GM19240 (cell line): ENCODE data around the gene LYZL1.
"Not testable (repeated sequence)": the region's sequence is repeated elsewhere in the genome, so short reads cannot be mapped to it uniquely, and the experiment has no call there.

ENCODE experiments used
- DNase-seq: peaks from one replicate; pipeline ENCODE4 v3.0.0; 2011; ENCODE audit warnings: low spot score; ENCODE audit not compliant: insufficient read length

The LYZL1 gene

DNA sequence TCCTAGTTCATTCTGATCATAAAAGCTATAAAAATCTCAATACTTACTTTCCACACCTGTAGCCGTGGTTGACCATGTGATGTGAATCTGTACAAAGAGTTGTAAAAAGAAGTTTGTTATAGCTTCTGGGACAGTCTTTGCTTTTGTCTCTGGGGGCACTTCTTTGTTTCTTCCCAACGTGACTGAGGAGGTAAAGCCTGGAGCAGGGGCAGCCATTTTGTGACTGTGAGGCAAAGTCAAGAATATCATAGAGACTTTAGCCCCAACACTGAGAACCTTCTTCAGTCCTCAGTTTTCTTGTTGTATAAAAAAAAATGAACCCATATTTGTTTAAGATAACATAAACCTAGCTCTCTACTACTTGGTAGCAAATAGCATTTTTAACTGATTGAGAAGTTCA, 29.4 kb upstream of the LYZL1 start:
- no peak for DNase-seq

DNA sequence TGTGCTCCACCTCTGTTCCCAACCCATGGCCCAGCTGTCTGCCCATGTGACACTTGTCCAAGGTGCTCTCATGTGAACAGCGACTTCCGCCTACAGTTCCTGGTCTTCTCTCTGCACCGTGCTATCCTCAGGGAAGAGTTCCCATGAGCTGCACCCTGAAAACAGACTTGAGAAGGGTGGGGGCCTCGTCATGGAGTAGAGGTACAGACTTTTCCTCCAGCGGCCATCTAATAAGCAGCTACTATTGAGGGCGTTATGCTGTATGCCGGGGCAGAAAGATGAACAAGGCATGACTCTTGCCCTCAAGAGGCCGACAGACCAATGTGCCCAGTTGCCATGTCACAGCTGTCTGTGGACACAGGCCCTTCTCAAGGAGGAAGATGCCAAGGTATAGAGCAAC, 25.4 kb upstream of the LYZL1 start:
- no peak for DNase-seq

DNA sequence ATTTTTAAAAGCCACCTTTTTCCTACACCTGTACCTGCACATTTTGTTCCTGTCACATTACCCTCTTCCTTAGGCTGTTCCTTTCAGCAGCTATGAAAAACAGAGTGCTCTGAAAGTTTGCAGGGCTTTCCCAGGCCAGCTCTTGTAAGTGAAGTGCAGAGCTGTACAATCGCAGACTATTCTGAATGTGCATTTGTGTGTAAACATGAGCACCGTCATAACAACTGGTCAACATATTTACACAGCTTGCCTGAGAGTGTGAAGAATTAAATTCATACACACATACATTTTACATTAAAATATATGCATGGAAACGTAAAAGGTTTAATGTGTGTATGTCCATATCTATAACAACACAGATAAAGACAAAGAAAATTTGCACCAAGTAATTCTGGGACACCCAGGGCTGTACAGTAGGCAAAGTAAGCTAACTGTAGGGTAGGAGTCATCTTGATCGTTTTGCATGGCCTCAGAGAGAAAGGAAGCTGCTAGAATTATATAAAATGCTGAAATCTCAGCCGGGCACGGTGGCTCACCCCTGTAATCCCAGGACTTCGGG, 23.6 kb upstream of the LYZL1 start:
- no peak for DNase-seq

DNA sequence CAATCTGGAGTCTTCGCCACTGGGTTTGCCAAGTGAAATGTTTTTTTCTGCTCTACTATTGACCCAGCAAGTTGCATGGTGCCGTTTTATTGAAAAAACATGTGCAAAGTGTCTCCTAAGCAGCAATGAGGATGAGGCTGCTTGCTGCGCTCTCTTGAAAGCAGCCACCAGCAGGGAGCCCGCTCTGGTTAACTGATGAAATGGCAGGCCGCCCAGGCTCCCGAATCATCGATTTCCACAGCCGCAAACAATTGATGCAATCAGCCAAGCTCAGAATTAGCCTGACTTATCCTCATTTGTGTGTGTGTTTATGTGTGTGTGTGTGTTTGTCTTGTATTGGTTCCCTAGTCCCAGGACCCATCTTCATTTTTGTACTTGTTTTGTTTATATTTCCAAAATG, 22.2 kb upstream of the LYZL1 start:
- DNase-seq: no peak

DNA sequence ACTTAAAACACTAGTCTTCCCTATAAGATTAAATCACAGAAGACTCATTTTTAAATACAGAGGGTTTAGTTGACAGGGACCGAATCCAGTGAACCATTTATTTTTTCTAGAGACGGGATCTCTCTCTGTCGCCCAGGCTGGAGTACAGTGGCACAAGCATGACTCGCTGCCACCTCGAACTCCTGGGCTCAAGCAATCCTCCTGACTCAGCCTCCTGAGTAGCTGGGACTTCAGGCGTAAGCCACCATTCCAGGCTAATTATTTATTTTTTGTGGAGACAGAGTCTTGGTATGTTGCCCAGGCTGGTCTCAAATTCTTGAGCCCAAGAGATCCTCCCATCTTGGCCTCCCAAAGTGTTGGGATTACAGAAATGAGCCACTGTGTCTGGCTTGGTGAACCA, 20.9 kb upstream of the LYZL1 start:
- DNase-seq: no peak

DNA sequence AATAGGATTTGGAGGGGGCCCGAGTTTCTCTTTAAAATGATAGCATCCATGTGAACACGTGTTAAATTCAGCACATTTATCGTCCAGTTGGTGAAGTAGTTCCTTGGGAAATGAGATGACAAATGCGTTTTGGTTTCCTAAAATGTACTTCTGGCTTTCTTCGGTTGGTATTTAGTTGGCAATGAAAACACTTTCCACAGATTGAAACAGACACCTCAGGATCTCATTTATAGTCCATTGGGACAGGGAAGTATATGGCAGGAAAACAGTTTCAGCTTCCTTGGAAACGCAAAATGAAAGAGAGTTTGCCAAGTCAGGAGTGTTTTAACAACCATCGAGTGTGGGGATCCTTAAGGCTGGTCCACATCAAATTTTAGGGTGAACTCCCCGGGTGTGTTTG, 19.4 kb upstream of the LYZL1 start:
- no peak for DNase-seq

DNA sequence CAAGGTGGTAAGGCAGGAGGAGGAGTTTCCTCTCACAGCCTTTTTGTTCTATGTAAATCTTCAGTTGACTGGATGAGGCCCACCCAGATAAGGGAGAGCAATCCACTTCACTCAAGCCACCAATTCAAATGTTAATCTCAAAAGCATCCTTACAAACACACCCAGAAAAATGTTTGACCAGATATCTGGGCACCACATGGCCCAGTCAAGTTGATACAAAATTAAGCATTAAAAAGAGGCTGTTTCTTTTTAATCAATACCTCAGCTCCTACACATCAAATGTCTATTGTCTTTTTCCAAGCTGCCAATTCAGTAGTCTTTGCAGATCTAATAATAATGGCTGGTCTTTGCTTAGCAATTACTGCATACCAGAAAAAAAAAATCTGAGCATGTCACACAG, 18.0 kb upstream of the LYZL1 start:
- no peak for DNase-seq

DNA sequence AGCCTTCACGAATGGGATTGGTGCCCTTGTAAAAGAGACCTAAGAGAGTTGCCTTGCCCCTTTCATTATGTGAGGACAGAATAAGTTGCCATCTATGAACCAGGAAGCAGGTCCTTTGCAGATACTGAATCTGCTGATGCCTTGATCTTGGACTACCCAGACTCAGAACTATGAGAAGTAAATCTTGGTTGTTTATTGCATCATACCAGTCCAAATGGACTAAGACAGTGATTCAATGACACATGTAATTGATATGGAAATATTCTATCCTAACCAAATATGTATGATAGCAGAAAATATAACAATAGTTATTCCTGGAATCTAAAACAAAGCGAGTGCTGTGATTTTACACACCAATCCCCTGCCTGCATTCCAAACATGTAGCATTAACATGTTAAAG, 17.0 kb upstream of the LYZL1 start:
- no peak for DNase-seq

DNA sequence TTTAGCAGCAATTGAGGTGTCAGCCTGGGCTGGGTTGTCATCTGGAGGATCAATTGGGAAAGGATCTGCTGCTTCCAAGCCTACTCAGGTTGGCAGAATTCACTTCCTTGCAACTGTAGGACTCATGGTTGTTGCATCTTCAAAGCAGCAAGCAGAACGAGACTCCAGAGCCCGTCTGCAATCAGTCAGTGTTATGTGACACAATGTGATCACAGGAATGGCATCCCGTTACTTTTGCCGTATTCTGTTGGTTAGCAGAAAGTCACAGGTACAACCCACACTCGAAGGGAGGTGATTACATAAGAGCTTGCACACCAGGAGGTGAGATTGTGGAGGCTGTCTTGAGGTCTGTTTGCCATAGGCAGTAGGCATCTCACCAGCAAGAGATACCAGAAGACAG, 15.4 kb upstream of the LYZL1 start:
- no peak for DNase-seq

DNA sequence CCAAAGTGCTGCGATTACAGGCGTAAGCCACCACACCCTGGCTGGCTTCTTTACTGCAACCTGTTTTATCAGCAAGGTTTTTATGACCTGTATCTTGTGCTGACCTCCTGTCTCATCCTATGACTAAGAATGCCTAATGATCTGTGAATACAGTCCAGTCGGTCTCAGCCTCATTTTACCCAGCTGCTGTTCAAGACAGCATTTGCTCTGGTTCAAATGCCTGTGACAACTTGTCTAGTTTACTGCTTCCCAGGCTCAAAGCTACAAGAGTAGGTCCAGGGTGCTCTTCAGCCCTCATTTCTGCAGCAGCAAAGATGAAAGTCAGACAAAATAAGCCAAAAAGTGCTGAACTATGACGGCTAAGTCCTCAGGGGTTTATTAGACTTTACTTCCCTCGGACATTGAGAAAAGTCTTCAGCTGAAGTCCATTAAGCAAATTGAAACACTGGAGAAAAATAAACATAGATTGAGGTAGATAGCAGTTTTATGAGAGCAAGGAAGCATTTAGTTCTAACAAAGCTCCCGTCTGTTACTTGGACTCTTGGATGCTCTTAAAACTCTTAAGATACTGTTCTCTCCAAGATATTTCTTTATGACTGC, 12.5 kb upstream of the LYZL1 start:
- no peak for DNase-seq

DNA sequence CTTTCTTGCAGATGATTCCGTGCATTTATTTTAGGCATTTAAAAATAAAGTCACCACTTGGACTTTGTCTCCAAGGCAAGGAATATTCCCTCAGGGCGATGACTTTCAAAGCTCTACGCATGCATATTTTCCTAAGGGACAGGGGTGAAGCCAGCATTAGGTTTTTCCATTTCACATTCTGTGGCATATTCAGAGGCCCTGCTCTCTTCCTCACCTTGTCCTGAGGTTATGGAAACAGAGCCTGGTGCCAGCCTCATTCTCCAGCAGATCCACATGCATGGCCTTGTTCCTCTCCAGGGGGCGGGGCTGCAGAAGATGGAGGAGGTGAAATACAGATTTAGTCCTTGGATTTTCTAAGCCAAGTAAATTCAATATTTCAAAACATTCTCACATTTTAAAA, 11.6 kb upstream of the LYZL1 start:
- DNase-seq: no peak

DNA sequence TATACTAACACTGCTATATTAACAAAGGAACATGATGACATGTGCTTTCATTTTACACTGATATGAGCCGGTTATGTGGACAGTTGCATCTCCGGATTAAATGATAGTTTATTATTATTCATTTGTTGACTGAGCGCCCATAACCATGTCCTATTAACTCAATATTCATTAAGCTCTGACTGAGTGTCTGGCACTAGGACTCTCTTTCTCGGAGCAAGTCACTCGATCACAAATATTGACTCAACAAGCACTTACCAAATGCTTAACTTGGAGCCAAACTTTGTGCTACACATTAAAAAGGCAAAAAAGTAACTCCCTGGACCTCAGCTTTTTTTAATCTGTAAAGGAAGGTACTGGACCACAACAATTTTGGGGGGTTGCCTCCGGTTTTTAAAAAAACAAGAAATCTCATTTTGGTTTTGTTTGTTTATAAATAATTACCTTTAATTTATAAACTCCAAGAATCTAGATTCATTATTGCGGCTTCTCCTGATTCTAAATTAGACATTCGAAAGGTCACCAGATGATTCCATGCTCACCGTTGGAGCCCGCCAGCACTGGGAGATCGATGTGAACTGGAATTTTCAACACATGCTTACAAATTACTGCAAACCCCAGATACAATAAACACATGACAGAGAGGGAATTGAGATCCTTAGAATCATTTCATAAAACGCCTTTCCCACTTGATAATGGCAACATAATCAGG, 8.9 kb upstream of the LYZL1 start:
- no peak for DNase-seq

DNA sequence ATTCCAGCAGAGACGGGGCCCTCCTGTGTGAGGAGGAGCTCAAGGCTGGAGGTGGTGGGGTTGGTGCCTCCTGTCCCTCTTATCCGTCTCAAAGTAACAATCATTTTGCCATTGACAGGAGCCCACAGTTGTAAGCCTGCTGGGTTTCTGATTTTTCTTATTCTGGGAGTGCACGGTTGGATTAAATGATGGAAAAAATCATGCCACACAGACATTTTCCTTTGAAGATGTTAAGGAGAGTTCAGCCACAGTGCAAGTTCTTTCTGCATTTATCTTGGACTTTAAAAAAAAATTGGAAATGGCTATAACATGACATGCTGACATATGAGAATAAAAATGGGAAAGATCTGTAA, 8.4 kb upstream of the LYZL1 start:
- DNase-seq: no peak

DNA sequence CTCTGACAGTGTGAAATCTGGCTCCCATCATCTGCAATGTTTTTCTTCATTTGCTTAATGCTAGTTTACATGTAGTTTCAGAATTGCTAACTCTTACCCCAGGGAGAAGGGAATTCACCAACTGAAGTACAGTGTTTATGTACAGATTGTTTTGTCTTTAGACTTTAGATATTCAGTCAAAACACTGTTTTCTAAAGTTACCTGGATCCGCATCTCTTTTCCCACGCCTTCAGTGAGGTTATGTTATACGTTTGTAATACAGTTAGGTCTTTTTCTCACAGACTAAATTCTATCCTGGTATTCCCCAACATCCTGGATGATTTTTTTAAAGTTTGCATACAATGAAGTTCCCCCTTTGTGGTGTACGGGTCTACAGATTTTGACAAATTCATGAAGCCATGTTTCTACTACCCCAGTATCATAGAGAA, 3.2 kb upstream of the LYZL1 start:
- DNase-seq: peak; percentile 13

DNA sequence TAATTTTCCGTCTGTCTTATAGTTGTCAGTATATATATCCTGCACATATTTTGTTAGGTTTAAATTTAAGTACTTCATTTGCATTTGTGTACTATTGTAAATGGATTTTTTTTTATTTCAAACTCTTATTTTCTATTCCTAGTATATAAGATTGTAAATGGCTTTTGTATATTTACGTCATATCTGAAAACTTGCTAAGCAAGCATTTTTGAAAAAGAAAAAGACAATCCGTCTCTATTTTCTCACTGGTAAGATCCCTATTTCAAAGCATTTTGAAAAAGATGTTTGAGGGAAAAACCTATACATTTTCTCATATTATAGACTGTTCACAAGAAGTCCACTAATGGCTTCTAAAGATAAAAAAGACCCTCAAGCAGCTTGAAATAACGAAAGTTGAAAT, 1.2 kb upstream of the LYZL1 start:
- DNase-seq: no peak

DNA sequence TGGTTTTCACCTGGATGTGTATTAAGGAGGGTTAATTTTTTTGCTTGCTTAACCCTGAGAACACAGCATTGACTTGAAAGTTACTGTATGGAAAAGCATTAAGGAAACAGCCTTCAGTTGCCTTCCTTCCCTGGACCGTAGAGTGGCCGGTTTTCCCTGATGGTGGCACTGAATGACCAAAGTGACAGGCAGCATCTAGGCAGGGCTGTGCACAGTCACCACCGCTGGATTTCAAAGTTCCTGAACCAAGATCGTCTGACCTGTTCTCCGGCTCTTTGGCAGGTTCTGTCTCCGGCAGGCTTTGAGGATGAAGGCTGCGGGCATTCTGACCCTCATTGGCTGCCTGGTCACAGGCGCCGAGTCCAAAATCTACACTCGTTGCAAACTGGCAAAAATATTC, 2.7 kb downstream of the LYZL1 start:
- DNase-seq: not testable (repeated sequence)

DNA sequence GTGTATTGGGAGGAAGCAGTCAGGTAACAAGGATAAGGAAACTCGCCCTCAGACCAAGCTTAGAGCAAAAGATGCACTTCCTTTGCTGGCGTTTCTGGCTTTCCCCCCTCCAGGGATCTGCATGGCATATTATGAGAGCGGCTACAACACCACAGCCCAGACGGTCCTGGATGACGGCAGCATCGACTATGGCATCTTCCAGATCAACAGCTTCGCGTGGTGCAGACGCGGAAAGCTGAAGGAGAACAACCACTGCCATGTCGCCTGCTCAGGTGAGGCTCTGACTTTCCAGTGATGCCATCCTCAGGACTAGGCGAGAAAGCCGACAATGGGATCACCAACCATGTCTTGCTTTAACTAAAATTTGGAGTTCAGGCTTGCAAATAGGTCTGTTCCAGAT, 3.5 kb downstream of the LYZL1 start:
- not testable (repeated sequence) for DNase-seq

DNA sequence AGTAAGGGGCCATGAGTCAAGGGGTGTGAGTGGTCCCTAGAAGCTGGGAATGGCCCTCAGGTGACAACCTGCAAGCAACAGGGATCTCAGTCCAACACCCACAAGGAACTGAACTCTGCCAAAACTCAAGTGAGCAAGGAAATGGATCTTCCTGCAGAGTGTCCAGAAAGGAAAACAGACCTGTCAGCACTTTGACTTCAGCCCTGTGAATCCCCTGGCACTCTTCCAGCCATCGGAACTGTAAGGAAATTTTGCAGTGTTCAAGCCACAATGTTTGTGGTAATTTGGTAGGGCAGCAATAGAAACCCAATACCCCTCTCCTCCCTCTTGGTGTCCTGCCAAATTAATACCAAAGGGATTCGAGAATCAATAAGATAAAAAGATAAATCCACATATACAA, 6.9 kb downstream of the LYZL1 start:
- DNase-seq: no peak

DNA sequence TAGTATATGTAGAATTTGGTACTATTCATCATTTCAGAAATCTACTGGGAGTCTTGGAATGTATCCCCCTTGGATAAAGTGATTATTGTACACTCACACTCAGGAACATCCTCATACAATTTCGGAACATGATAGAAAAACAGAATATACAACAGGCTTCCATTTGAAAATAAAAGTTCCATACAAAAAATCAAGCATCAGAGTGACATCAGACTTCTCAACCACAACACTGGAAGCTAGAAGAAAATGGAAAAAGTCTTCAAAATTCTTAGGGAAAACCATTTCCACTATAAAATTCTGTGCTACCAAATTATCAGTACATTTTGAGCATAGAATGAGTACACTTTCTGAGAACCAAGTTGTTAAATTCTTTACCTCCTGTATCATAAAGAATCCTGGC, 8.8 kb downstream of the LYZL1 start:
- DNase-seq: no peak

DNA sequence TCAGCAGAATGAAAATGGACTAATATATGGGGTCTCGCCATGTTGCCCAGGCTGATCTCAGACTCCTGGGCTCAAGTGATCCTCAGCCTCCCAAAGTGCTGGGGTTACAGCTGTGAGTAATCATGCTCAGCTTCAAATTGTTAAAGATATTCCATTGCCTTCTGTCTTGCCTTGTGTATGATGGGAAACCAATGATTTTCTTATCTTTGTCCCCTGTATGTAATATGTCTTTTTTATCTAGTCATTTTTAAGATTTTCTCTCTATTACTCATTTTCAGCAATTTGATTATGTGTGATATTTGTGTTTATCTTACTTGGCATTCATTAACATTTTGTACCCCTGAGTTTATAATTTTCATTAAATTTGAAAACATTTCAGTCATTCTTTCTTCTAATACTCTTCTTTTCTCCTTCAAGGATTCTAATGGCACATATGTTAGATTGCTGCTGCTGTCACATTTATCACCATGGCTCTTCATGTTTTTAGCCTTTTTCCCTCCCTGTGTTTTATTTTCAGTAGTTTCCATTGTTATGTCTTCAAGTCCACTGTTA, 12.6 kb downstream of the LYZL1 start:
- DNase-seq: no peak

DNA sequence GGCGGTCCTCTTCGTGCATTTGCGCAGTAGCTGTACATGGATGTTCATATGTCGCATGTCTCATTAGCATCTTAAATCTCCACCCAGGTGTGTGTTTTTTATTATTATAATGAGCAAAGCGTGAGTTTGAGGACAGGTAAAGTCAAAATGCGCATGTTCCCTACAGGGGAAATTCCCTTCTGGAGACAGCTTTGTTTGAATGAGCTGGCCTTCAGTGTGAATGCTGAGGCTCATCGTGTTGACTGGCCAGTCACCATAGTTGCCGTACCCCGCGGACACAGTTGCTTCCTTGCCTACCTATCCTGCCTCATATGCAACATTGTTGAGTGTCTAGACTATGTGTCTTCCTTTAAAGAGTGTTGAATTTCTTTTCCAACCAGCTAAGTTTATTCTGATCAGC, 13.6 kb downstream of the LYZL1 start:
- no peak for DNase-seq

DNA sequence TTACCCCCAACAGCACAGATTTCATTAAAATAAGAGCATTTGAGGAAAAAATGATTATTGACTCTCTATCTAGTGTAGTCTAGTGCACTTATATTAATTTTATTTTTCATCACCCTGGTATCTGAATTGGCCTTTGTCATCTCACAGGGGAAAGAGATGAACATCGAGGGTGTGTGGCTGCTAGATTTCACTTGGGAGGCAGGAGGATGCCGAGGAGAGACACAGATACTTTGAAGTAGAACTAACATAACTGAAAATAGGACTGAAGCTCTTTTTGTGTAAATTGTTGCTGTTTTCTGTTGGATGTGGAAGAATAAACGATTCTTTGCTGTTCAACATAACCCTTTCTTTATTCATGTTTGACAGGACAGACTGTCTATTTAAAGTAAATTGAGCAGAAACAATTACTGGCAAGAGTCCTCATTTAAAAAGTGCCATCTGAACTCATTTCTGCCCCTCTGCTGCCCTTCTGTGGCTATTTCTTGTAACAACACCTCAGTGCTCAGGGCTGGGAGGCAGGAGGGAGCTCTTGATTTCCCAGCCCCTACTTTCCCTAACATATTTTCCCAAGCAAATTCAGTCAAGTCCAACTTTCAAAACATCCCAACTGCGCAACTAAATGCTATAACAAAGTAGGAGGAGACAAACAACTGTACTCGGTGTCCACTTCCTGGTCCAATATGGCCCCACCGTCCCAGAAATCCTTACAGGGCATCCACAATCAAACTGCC, 15.6 kb downstream of the LYZL1 start:
- DNase-seq: peak; percentile 19
